Stimulated activated naive B cell treated with anti-CD40 and anti-IgM and Interleukin-4, amounts not matched to agents 10 μg/mL and 1 μg/mL and 100 μg/mL, for 72 hours (primary cell): Measurements from ENCODE around the gene TRAPPC10.
A peak's percentile ranks its signal among the peaks of the same experiment; 100 is the strongest.
"Not testable (repeated sequence)": the region's sequence is repeated elsewhere in the genome, so short reads cannot be mapped to it uniquely, and the experiment has no call there.

Experiments
- ATAC-seq, 2 donors: fragments of 150-1000 bp; cut with Tn5 transposase; replicated peaks; 2 replicates each; pipeline ENCODE4 v1.10.0; 2021; ENCODE audit warnings: moderate library complexity in 1 of 2
- DNase-seq: peaks from one replicate; pipeline ENCODE4 v3.0.0; 2021
- H3K27ac Mint-ChIP-seq: one replicate; pipeline ENCODE4 v1.8.0; 2022; ENCODE audit warnings: mild to moderate bottlenecking, mixed read lengths
- H3K27me3 Mint-ChIP-seq, 2 donors: one replicate each; pipeline ENCODE4 v1.8.0; 2022; ENCODE audit warnings: mixed read lengths in 2 of 2
- H3K36me3 Mint-ChIP-seq, 2 donors: one replicate each; pipeline ENCODE4 v1.8.0; 2022; ENCODE audit warnings: mixed read lengths in 2 of 2, mild to moderate bottlenecking in 1 of 2
- H3K4me1 Mint-ChIP-seq, 2 donors: one replicate each; pipeline ENCODE4 v1.8.0; 2022; ENCODE audit warnings: mixed read lengths in 2 of 2, mild to moderate bottlenecking in 1 of 2
- H3K4me3 Mint-ChIP-seq, 2 donors: one replicate each; pipeline ENCODE4 v1.8.0; 2022; ENCODE audit warnings: mild to moderate bottlenecking in 2 of 2, mixed read lengths in 2 of 2, moderate library complexity in 1 of 2
- H3K9me3 Mint-ChIP-seq, 2 donors: one replicate each; pipeline ENCODE4 v1.8.0; 2022; ENCODE audit warnings: mixed read lengths in 2 of 2, mild to moderate bottlenecking in 1 of 2

The TRAPPC10 gene

DNA sequence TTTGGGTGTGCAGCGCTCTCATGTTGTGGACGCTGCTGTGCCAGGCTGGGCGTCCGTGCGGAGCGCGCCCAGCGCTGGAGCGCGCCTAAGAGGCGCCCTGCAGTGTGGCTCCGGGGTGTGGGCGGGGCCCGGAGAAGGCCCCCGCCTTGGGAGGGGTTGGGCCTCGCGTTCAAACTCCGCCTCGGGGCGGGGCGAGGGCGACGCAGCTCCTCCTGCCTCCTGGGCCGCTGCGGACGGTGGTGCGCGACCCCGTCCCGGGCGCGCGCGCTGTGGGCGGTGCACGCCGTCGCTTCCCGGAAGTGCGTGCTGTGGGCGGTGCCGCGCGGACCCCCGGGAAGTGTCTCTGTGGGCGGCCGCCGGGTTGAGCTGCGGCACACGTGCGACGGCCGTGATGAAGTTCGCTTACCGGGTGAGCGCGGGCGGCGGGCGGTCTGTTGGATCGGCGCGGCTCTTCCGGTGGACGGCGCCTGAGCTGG lies 95.0 kb downstream of the TRAPPC10 start, which contains the start of gene PWP2:
TSS of gene PWP2 (plus strand) at position 374 of the 476 bp plus-strand sequence. CDS start at position 392, 18 bp downstream.
- Mint-ChIP-seq H3K4me3 (peak within 1 kb of the TSS; percentile 64 to 70), H3K27ac (peak within 1 kb of the TSS; percentile 71)
- peak; percentile 91 to 94 for ATAC-seq
- not testable (repeated sequence) for DNase-seq, H3K4me1 Mint-ChIP-seq, H3K9me3 Mint-ChIP-seq, H3K27me3 Mint-ChIP-seq, H3K36me3 Mint-ChIP-seq

GRCh38 chr21:44107589-44107988 lies 95.5 kb downstream of the TRAPPC10 start:
- not testable (repeated sequence) for DNase-seq, H3K27me3 Mint-ChIP-seq, H3K4me1 Mint-ChIP-seq, H3K36me3 Mint-ChIP-seq, H3K27ac Mint-ChIP-seq, H3K9me3 Mint-ChIP-seq
- ATAC-seq, result peak; percentile 68 to 76
- peak overlapping the region in 1 of 2 donors; percentile 70 for H3K4me3 Mint-ChIP-seq

GRCh38 chr21:44113702-44114371 lies 101.7 kb downstream of the TRAPPC10 start:
- ATAC-seq, result peak in 1 of 2 donors; percentile 46
- not testable (repeated sequence) for H3K36me3 Mint-ChIP-seq, DNase-seq, H3K9me3 Mint-ChIP-seq, H3K27ac Mint-ChIP-seq, H3K4me3 Mint-ChIP-seq, H3K27me3 Mint-ChIP-seq, H3K4me1 Mint-ChIP-seq

- not testable (repeated sequence) for H3K36me3 Mint-ChIP-seq, H3K4me1 Mint-ChIP-seq
These were observed 110.0 kb downstream of the TRAPPC10 start for GRCh38 chr21:44122131-44122530.

GRCh38 chr21:44127827-44128226 lies 115.7 kb downstream of the TRAPPC10 start:
- not testable (repeated sequence) for H3K36me3 Mint-ChIP-seq, DNase-seq, H3K4me3 Mint-ChIP-seq, H3K9me3 Mint-ChIP-seq, H3K27me3 Mint-ChIP-seq, H3K27ac Mint-ChIP-seq, ATAC-seq, H3K4me1 Mint-ChIP-seq

More at GRCh38 chr21:44122131-44122530, 110.0 kb downstream of the TRAPPC10 start:
- not testable (repeated sequence) for H3K4me3 Mint-ChIP-seq, ATAC-seq, H3K27ac Mint-ChIP-seq, DNase-seq, H3K27me3 Mint-ChIP-seq, H3K9me3 Mint-ChIP-seq

DNA sequence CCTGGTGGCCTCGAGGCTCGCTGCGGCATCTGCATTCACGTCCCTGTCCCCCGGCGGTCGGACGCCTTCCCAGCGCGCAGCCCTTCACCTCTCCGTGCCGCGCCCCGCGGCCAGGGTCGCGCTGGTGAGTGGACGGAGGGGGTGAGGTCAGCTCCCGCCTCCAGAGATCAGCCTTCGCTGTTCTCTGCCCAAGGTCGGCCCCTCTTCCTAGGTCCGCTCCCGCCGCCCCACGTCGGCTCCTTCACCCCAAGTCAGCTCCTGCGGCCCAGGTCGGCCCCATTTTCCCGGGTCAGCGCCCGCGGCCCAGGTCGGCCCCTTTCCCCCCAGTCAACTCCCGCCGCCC lies 121.6 kb downstream of the TRAPPC10 start:
- not testable (repeated sequence) for ATAC-seq, H3K9me3 Mint-ChIP-seq, H3K36me3 Mint-ChIP-seq, H3K27me3 Mint-ChIP-seq, H3K4me1 Mint-ChIP-seq, DNase-seq, H3K4me3 Mint-ChIP-seq, H3K27ac Mint-ChIP-seq

- not testable (repeated sequence) for H3K27me3 Mint-ChIP-seq, ATAC-seq, H3K36me3 Mint-ChIP-seq, H3K9me3 Mint-ChIP-seq, DNase-seq, H3K4me1 Mint-ChIP-seq, H3K4me3 Mint-ChIP-seq, H3K27ac Mint-ChIP-seq
These were observed 122.6 kb downstream of the TRAPPC10 start for GRCh38 chr21:44134732-44135131.

DNA sequence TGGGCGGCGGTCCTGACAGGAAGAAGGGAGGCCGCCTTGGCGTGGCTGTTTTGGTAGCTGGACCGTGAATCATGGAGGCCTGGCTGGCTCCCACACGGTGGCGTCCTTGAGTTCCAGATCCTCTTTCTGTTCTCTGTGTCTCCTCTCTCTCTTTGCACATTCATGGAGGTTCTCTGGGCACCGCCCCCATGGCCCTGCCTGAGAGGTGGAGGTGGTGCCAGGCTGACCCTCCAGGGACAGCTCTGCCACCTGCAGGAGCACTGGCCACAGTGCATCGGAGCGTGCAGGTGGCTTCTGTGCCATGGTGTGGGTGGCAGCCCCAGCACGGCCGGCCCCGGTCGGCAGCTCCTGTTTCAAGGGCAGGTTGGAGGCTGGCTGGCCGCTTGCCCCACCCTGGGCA lies 125.9 kb downstream of the TRAPPC10 start:
- H3K4me1 Mint-ChIP-seq, H3K27me3 Mint-ChIP-seq, H3K27ac Mint-ChIP-seq, H3K36me3 Mint-ChIP-seq, H3K4me3 Mint-ChIP-seq, H3K9me3 Mint-ChIP-seq, DNase-seq: not testable (repeated sequence)
- ATAC-seq, result peak; percentile 69

- not testable (repeated sequence) for H3K27me3 Mint-ChIP-seq, DNase-seq, H3K36me3 Mint-ChIP-seq, H3K4me1 Mint-ChIP-seq, ATAC-seq, H3K27ac Mint-ChIP-seq, H3K9me3 Mint-ChIP-seq
- H3K4me3 Mint-ChIP-seq, result peak overlapping the region in 1 of 2 donors; percentile 32
These were observed 127.9 kb downstream of the TRAPPC10 start for GRCh38 chr21:44139787-44140551.

DNA sequence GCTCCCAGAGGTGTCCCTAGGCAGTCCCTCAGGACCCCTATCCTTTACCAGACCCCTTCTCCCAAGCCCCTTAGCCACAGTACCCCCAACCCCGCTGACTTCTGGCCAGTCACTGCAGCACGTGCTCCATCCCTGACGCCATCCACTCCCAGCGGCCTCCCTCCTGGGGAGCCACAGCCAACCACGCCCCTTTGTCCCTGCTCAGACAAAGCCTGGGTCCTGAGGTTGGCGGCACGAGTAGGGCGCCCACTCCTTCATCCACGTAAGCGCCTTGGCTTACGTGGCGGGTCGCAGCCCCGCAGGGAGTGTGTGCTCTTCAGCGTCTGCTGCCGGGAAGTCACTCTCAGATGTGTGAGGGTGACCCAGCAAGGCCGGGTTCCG lies 128.4 kb downstream of the TRAPPC10 start:
- not testable (repeated sequence) for H3K4me1 Mint-ChIP-seq, DNase-seq, H3K36me3 Mint-ChIP-seq, H3K4me3 Mint-ChIP-seq, H3K27me3 Mint-ChIP-seq, H3K27ac Mint-ChIP-seq, ATAC-seq, H3K9me3 Mint-ChIP-seq

DNA sequence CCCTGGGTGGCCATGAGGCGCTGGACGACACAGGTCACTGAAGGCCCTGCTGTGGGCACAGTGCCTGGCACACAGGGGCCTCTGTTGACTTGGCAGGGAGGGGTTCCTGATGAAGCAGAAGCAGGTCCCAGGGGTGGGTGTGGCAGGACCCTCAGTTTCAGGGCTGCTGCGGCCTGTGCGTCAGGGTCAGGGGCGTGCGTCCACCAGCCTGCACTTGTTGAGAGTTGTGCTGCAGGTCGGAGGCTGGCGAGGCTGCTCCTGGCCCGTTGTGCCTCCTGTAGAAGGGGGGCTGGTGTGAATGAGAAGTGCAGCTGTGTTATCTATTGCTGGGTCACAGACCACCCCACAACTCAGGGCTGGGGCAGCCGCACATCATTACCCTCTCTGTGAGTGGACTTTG lies 130.4 kb downstream of the TRAPPC10 start:
- not testable (repeated sequence) for H3K36me3 Mint-ChIP-seq, H3K4me3 Mint-ChIP-seq, ATAC-seq, H3K27ac Mint-ChIP-seq, DNase-seq, H3K9me3 Mint-ChIP-seq, H3K4me1 Mint-ChIP-seq, H3K27me3 Mint-ChIP-seq

DNA sequence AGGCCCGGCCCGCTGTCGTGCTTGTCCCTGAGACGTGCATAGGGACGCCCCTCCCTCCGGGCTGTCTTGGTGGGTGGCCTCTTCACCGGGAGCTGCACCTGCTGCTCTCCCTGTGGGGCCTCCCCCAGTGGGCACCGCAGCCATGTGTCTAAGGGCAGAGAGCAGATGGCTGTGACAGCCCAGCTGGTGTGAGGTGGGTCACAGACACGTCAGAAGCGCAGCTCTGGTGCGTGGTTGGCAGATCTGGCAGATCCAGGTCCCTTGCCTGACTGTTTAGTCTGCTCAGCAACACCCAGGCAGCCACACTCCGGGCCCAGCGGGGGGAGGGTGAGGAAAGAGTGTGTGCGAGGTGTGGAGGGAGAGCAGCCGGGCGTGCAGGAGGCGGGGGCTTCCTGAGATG lies 131.3 kb downstream of the TRAPPC10 start:
- not testable (repeated sequence) for H3K4me1 Mint-ChIP-seq, H3K27me3 Mint-ChIP-seq, DNase-seq, H3K4me3 Mint-ChIP-seq, H3K9me3 Mint-ChIP-seq, H3K36me3 Mint-ChIP-seq, H3K27ac Mint-ChIP-seq
- peak; percentile 67 to 73 for ATAC-seq

DNA sequence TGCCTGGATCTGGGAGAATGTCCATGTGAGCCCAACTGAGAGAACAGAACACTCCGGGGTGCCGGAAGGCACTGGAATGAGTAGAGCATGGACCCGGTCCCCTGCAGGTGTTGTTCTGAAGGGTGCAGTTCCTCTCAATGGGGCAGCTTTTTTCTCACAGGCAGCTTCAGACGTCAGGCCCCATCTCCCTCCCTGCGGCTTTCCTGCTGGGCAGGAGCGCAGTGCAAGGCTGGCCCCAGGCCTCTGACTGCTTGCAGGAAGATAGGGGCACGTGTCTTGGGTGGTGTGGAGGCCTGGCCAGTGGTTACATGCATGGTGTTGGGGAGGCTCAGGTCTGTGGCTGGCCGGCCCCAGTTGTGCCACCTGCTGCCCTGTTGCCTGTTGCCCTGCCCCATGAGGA lies 131.9 kb downstream of the TRAPPC10 start:
- H3K4me3 Mint-ChIP-seq, H3K9me3 Mint-ChIP-seq, H3K4me1 Mint-ChIP-seq, H3K27me3 Mint-ChIP-seq, DNase-seq, H3K27ac Mint-ChIP-seq, H3K36me3 Mint-ChIP-seq: not testable (repeated sequence)
- ATAC-seq, result peak in 1 of 2 donors; percentile 22

DNA sequence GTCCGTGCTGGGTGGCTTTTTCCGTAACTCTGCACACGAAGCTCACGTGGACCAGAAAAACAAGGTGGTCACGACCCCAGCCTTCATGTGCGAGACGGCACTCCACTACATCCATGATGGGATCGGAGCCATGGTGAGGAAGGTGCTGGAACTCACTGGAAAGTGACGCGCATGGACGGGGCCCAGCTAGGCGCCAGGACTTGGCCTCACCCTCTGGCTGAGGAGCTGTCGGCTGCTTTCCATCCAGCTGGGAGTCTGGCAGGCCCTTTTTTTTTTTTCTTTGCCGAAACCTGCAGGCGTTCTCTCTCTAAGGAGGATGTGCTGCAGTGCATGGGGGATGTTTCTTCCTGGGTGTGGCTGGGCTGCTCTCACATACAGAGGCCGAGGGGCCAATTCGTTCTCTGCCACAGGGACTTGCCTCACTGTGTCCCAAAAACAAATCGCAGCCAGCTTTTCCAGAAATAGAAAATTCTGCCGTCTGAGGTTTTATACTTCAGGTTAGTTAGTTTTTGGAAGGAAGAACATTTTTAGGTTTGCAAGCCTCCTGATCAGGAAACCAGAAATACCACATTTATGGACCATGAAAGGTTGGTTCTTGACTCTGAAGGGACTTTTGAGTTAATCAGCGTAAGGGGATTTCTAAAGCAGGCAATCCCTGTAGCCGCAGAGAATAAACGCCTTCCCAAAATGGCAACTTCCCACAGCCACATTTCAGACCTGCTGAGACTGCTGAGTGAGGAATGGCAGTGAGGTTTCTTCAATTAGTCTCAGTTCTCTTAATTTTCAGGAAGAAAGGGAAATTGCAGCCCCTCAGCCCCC lies 132.9 kb downstream of the TRAPPC10 start:
- not testable (repeated sequence) for H3K9me3 Mint-ChIP-seq, H3K4me1 Mint-ChIP-seq, DNase-seq, H3K27me3 Mint-ChIP-seq, H3K36me3 Mint-ChIP-seq, H3K27ac Mint-ChIP-seq, H3K4me3 Mint-ChIP-seq
- peak; percentile 48 to 61 for ATAC-seq
